ENCODE measurements around the gene IL13RA2. TPM values are rescaled to one million over a fixed set of nuclear protein-coding genes. Genes with fewer than 3 reads are reported as not detected.

The IL13RA2 gene
- total and polyA plus RNA-seq, 2 of the 13 experiments (the other 11 are each of a cell fraction or from before 2014, with no cell fraction given) = not detected

GRCh38 chrX:114985967-114986592 lies 31.3 kb downstream of the IL13RA2 start (continued):
- TF ChIP-seq ZNF577 (CRISPR knock-in tag; IDR thresholded peaks at IDR 0.05; ENCODE audit: borderline replicate concordance, low read depth) = no peak

GRCh38 chrX:114976292-114976691 lies 41.1 kb downstream of the IL13RA2 start:
- no peak overlapping the region for H3K27ac ChIP-seq (ENCODE audit: extremely low read length, insufficient read depth, low read length)
- no peaks in the 10 kb centered on the region for H3K79me2 ChIP-seq (ENCODE audit: insufficient read depth, low read length)
- DNase-seq (ENCODE audit: low spot score) (no peak), FAIRE-seq (no peak), ATAC-seq (no peak)
- 0% methylated on average over 2 of the region's 2 CpGs for WGBS (ENCODE audit: low lambda C conversion rate)
- H3K4me3 ChIP-seq (replicated peaks in 1 of 3; ENCODE audit: insufficient read depth in 1 of 3, low read depth in 2 of 3, low read length in 3 of 3) = no peak overlapping the region
- no peaks in the 10 kb centered on the region for H3K9me3 ChIP-seq (ENCODE audit: low read length)
- intact Hi-C loops (cut with micrococcal nuclease; ENCODE audit: unreplicated experiment) = no loop called here
- H3K4me2 ChIP-seq (ENCODE audit: low read depth, low read length) = no peak overlapping the region
- ChIA-PET POLR2A (no interaction called here), CTCF (ENCODE audit: low intra/inter-chr PET ratio, low total read pairs) (no interaction called here)
- no peaks in the 10 kb centered on the region for H3K36me3 ChIP-seq (replicated peaks in 1 of 2; ENCODE audit: control insufficient read depth in 1 of 2, insufficient read depth in 2 of 2, low read length in 2 of 2)
- TF ChIP-seq PTBP1 (IDR thresholded peaks at IDR 0.05; ENCODE audit: low read depth, low read length, poor library complexity, severe bottlenecking) = no peak
- no peak for TF ChIP-seq ZBTB2 (CRISPR knock-in tag; IDR thresholded peaks at IDR 0.05; ENCODE audit: low read depth)
- TF ChIP-seq PRMT3 (CRISPR knock-in tag; IDR thresholded peaks at IDR 0.05; ENCODE audit: borderline replicate concordance, low read depth) = no peak
- no peak for TF ChIP-seq TEAD3 (CRISPR knock-in tag; optimal IDR thresholded peaks at IDR 0.05; ENCODE audit: borderline replicate concordance)
- no peak for TF ChIP-seq ZNF468 (CRISPR knock-in tag; IDR thresholded peaks at IDR 0.05)
- TF ChIP-seq ZNF260 (CRISPR knock-in tag; IDR thresholded peaks at IDR 0.05; ENCODE audit: borderline replicate concordance, low read depth) = no peak
- no peak for TF ChIP-seq ZNF563 (CRISPR knock-in tag; IDR thresholded peaks at IDR 0.05)
- no peak for TF ChIP-seq AGO1 (IDR thresholded peaks at IDR 0.05; ENCODE audit: low read depth, low read length, poor library complexity, severe bottlenecking)
- no peak for TF ChIP-seq HIVEP1 (CRISPR knock-in tag; IDR thresholded peaks at IDR 0.05)
- TF ChIP-seq RFX5 (IDR thresholded peaks at IDR 0.05; ENCODE audit: low read depth, low read length) = no peak
- no peak for TF ChIP-seq ZNF576 (CRISPR knock-in tag; IDR thresholded peaks at IDR 0.05)
- TF ChIP-seq ZNF460 (CRISPR knock-in tag; IDR thresholded peaks at IDR 0.05; ENCODE audit: borderline replicate concordance) = no peak
- in situ Hi-C loops (cut with HindIII; ENCODE audit: extremely low pct_ligation_motif_present, low pct_unique_long_range_greater_than_20kb) = no loop called here
- H4K20me1 ChIP-seq (ENCODE audit: insufficient read depth, low read length) = no peaks in the 10 kb centered on the region
- no peak overlapping the region for H2AFZ ChIP-seq (ENCODE audit: low read length)
- H3K4me1 ChIP-seq (ENCODE audit: insufficient read depth, low read length) = no peaks in the 10 kb centered on the region
- BruUV-seq (replicated peaks) = no TSS peak
- no peak overlapping the region for H3K9ac ChIP-seq (ENCODE audit: insufficient read depth, low read depth, low read length)
- no peaks in the 10 kb centered on the region for H3K27me3 ChIP-seq (ENCODE audit: control insufficient read depth in 1 of 2, insufficient read depth in 2 of 2, low read length in 2 of 2)
